ENCODE measurements around the gene OCA2. TPM values are rescaled to one million over a fixed set of nuclear protein-coding genes. Genes with fewer than 3 reads are reported as not detected.

The OCA2 gene
- total and polyA plus RNA-seq, 2 donors from 2014 or later, result 0.45 to 2.5 TPM

DNA sequence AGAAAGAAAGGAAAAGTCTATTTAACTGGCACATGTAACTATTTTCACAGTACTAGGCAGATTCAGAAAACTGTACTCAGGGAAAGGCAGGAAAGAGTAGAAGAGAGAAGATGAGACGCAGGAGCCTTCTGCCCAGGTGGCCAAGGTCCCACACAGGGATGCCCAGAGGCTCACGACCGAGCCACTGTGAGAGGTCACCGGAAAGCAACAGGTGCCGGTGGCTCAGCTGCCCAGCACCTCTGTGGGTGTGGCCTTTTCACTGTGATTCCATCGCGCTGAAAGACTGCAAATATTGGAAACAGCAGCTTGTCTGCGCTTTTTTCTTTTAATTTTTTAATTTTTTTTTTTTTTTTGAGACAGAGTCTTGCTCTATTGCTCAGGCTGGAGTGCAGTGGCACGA, 226.8 kb downstream of the OCA2 start:
- Histone ChIP-seq H3K9ac (ENCODE audit: low read length in 3 of 3) (no peak overlapping the region), H3K27me3 (ENCODE audit: control insufficient read depth, insufficient read depth, low read length) (no peaks in the 10 kb centered on the region), H3K9me3 (ENCODE audit: control insufficient read depth in 2 of 3, insufficient read depth in 1 of 3, low read length in 3 of 3) (no peaks in the 10 kb centered on the region), H3K36me3 (ENCODE audit: control insufficient read depth in 2 of 3, insufficient read depth in 3 of 3, low read length in 3 of 3) (no peaks in the 10 kb centered on the region), H3K4me3 (ENCODE audit: low read length in 3 of 3) (no peak overlapping the region), H3K27ac (ENCODE audit: low read depth in 2 of 2, low read length in 2 of 2) (no peak overlapping the region), H3K4me1 (ENCODE audit: control insufficient read depth in 2 of 3, insufficient read depth in 2 of 3, low read depth in 1 of 3, low read length in 3 of 3) (no peaks in the 10 kb centered on the region)
- no peak for FAIRE-seq
- no peak for DNase-seq
- TF ChIP-seq, protein P1, sequence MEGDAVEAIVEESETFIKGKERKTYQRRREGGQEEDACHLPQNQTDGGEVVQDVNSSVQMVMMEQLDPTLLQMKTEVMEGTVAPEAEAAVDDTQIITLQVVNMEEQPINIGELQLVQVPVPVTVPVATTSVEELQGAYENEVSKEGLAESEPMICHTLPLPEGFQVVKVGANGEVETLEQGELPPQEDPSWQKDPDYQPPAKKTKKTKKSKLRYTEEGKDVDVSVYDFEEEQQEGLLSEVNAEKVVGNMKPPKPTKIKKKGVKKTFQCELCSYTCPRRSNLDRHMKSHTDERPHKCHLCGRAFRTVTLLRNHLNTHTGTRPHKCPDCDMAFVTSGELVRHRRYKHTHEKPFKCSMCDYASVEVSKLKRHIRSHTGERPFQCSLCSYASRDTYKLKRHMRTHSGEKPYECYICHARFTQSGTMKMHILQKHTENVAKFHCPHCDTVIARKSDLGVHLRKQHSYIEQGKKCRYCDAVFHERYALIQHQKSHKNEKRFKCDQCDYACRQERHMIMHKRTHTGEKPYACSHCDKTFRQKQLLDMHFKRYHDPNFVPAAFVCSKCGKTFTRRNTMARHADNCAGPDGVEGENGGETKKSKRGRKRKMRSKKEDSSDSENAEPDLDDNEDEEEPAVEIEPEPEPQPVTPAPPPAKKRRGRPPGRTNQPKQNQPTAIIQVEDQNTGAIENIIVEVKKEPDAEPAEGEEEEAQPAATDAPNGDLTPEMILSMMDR (IDR thresholded peaks at IDR 0.05; ENCODE audit: borderline replicate concordance, extremely low read depth, insufficient read depth), result no peak
- intact Hi-C loops (cut with DNase I), result no loop called here

DNA sequence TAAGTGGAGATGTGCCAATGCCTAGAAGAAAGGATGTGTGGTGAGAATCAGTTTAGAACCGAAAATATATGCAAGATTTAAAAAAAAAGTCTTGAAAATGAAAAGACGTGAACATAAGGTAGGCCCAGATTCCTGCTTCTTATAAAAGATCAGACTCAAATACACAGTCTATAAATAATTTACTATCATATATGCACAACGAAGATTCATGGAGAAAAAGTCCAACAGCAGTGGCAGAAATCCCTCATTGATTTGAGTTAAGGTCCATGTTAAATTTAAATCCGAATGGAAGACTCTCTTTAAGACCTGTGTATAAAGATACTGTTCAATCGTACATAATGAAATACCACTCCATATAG, 227.2 kb downstream of the OCA2 start:
- no peaks in the 10 kb centered on the region for H3K9me3 ChIP-seq (ENCODE audit: control insufficient read depth in 2 of 3, insufficient read depth in 1 of 3, low read length in 3 of 3)
- no peaks in the 10 kb centered on the region for H3K27me3 ChIP-seq (ENCODE audit: control insufficient read depth, insufficient read depth, low read length)
- no peak overlapping the region for H3K9ac ChIP-seq (ENCODE audit: low read length in 3 of 3)
- no peak overlapping the region for H3K27ac ChIP-seq (ENCODE audit: low read depth in 2 of 2, low read length in 2 of 2)
- no peak overlapping the region for H3K4me3 ChIP-seq (ENCODE audit: low read length in 3 of 3)
- FAIRE-seq (no peak), DNase-seq (no peak)
- no peaks in the 10 kb centered on the region for H3K4me1 ChIP-seq (ENCODE audit: control insufficient read depth in 2 of 3, insufficient read depth in 2 of 3, low read depth in 1 of 3, low read length in 3 of 3)
- H3K36me3 ChIP-seq (ENCODE audit: control insufficient read depth in 2 of 3, insufficient read depth in 3 of 3, low read length in 3 of 3), result no peaks in the 10 kb centered on the region
- TF ChIP-seq, protein P1 (IDR thresholded peaks at IDR 0.05; ENCODE audit: borderline replicate concordance, extremely low read depth, insufficient read depth), result no peak
- intact Hi-C loops (cut with DNase I), result no loop called here

GRCh38 chr15:27871078-27871901, 227.8 kb downstream of the OCA2 start:
- Histone ChIP-seq H3K4me1 (ENCODE audit: control insufficient read depth in 2 of 3, insufficient read depth in 2 of 3, low read depth in 1 of 3, low read length in 3 of 3) (no peaks in the 10 kb centered on the region), H3K9ac (ENCODE audit: low read length in 3 of 3) (no peak overlapping the region), H3K4me3 (ENCODE audit: low read length in 3 of 3) (no peak overlapping the region), H3K9me3 (ENCODE audit: control insufficient read depth in 2 of 3, insufficient read depth in 1 of 3, low read length in 3 of 3) (no peaks in the 10 kb centered on the region), H3K27ac (ENCODE audit: low read depth in 2 of 2, low read length in 2 of 2) (no peak overlapping the region), H3K36me3 (ENCODE audit: control insufficient read depth in 2 of 3, insufficient read depth in 3 of 3, low read length in 3 of 3) (no peaks in the 10 kb centered on the region), H3K27me3 (ENCODE audit: control insufficient read depth, insufficient read depth, low read length) (no peaks in the 10 kb centered on the region)
- intact Hi-C loops (cut with DNase I), result no loop called here
- FAIRE-seq, result no peak
- no peak for DNase-seq
- TF ChIP-seq, protein P1 (IDR thresholded peaks at IDR 0.05; ENCODE audit: borderline replicate concordance, extremely low read depth, insufficient read depth), result no peak
